Uterus (tissue), 4 donors: ENCODE measurements around the gene IFIH1. TPM values are rescaled to one million over a fixed set of nuclear protein-coding genes. Genes with fewer than 3 reads are reported as not detected.
A peak's percentile ranks its signal among the peaks of the same experiment; 100 is the strongest.

Experiments
- DNase-seq, 2 donors: peaks; one replicate each; pipeline ENCODE4 v3.0.0-alpha.2; 2019 to 2020
- H3K27ac ChIP-seq, 2 donors: fragments of 200-600 bp; sonication (generic); 1 replicate in 1 of 2; 2 replicates in 1 of 2; pipeline ENCODE4 v1.5.1; 2016 to 2018
- H3K27me3 ChIP-seq, 2 donors: fragments of 200-600 bp; sonication (generic); one replicate each; pipeline ENCODE4 v1.5.1; 2018 to 2019; ENCODE audit warnings: control low read depth in 1 of 2
- H3K36me3 ChIP-seq, 2 donors: fragments of 200-600 bp; sonication (generic); one replicate each; pipeline ENCODE4 v1.5.1; 2019; ENCODE audit warnings: control low read depth in 1 of 2
- H3K4me1 ChIP-seq, 2 donors: fragments of 200-600 bp; sonication (generic); one replicate each; pipeline ENCODE4 v1.5.1; 2018 to 2019; ENCODE audit warnings: control low read depth in 1 of 2
- H3K4me3 ChIP-seq, 2 donors: fragments of 200-600 bp; sonication (generic); 1 replicate in 1 of 2; 2 replicates in 1 of 2; pipeline ENCODE4 v1.5.1; 2018 to 2019; ENCODE audit warnings: mild to moderate bottlenecking in 1 of 2
- H3K9me3 ChIP-seq, 2 donors: fragments of 200-600 bp; sonication (generic); one replicate each; pipeline ENCODE4 v1.5.1; 2019; ENCODE audit warnings: control low read depth in 1 of 2
- CTCF ChIP-seq, 4 experiments: fragments of 200-600 bp in 2 of 4; fragments of 450-650 bp in 2 of 4; sonication (generic) in 2 of 4; IDR thresholded peaks; one replicate each; pipeline ENCODE4 v1.5.1; 2016 to 2019; ENCODE audit warnings: antibody characterized with exemption in 4 of 4, mild to moderate bottlenecking in 2 of 4, moderate library complexity in 1 of 4
- POLR2A ChIP-seq, 2 donors: fragments of 450-650 bp; IDR thresholded peaks; one replicate each; pipeline ENCODE4 v1.6.1; 2016; ENCODE audit warnings: antibody characterized with exemption in 2 of 2, mild to moderate bottlenecking in 1 of 2, moderate library complexity in 1 of 2
- intact Hi-C: fragments of 100-400 bp; cut with DNase I; formaldehyde crosslinking; loops from one replicate; pipeline ENCODE4 v1.15.1; 2023; ENCODE audit warnings: low total_unique reads
- total RNA-seq, 4 donors: library from RNA; depleted of rRNA in 3 of 4; stranded (reverse); fragments of >200 nt in 3 of 4; gene quantifications; one replicate each; pipeline versions ENCODE4 v1.1.0 to v1.2.4, GENCODE V29; 2014 to 2023
- donor health status: DM: yes; HTN: yes; CAD: no.

The IFIH1 gene
- total RNA-seq, 4 donors from 2014 or later = 5.6 to 31.4 (median 10.4) TPM

GRCh38 chr2:162243294-162243693 lies 75.2 kb downstream of the IFIH1 start, which contains the start of gene FAP:
TSS of gene FAP (minus strand) at chr2:162243445. CDS start at chr2:162243327, 118 bp downstream.
- intact Hi-C loops = no loop called here
- peak within 1 kb of the TSS; percentile 76 to 77 for H3K27ac ChIP-seq

GRCh38 chr2:162242586-162243280 lies 75.8 kb downstream of the IFIH1 start:
- DNase-seq = no peak
- H3K27ac ChIP-seq = peak overlapping the region; percentile 76 to 77
- no peaks in the 10 kb centered on the region for H3K9me3 ChIP-seq
- no peaks in the 10 kb centered on the region for H3K27me3 ChIP-seq
- intact Hi-C loops = no loop called here
- TF ChIP-seq CTCF (IDR thresholded peaks at IDR 0.05) (no peak), POLR2A (IDR thresholded peaks at IDR 0.05) (peak in 1 of 2 donors; percentile 11)
- H3K4me1 ChIP-seq = peaks cover 0 to 7% of the 10 kb centered on the region in 2 donors
- H3K36me3 ChIP-seq = no peaks in the 10 kb centered on the region
- H3K4me3 ChIP-seq = peak overlapping the region; percentile 28 to 31

More at GRCh38 chr2:162243294-162243693, 75.2 kb downstream of the IFIH1 start, which contains the start of gene FAP:
- Histone ChIP-seq H3K27me3 (no peaks in the 10 kb centered on the region), H3K4me1 (peaks cover 0 to 7% of the 10 kb centered on the region in 2 donors), H3K9me3 (no peaks in the 10 kb centered on the region), H3K36me3 (no peaks in the 10 kb centered on the region), H3K4me3 (peak within 1 kb of the TSS; percentile 28 to 31)
- TF ChIP-seq POLR2A (IDR thresholded peaks at IDR 0.05) (no peak), CTCF (IDR thresholded peaks at IDR 0.05) (no peak)
- peak; percentile 47 to 65 for DNase-seq

GRCh38 chr2:162241571-162241970 lies 76.9 kb downstream of the IFIH1 start:
- peak overlapping the region; percentile 76 to 77 for H3K27ac ChIP-seq
- intact Hi-C loops = no loop called here
- TF ChIP-seq CTCF (IDR thresholded peaks at IDR 0.05) = no peak
- no peak for TF ChIP-seq POLR2A (IDR thresholded peaks at IDR 0.05)
- peak overlapping the region; percentile 19 to 31 for H3K4me3 ChIP-seq
- H3K36me3 ChIP-seq = no peaks in the 10 kb centered on the region
- H3K9me3 ChIP-seq = no peaks in the 10 kb centered on the region
- no peaks in the 10 kb centered on the region for H3K27me3 ChIP-seq
- DNase-seq = no peak
- peaks cover 0 to 7% of the 10 kb centered on the region in 2 donors for H3K4me1 ChIP-seq

- no peaks in the 10 kb centered on the region for H3K9me3 ChIP-seq
- intact Hi-C loops = no loop called here
- H3K27me3 ChIP-seq = no peaks in the 10 kb centered on the region
- TF ChIP-seq CTCF (IDR thresholded peaks at IDR 0.05) = no peak
- TF ChIP-seq POLR2A (IDR thresholded peaks at IDR 0.05) = no peak
- H3K36me3 ChIP-seq = no peaks in the 10 kb centered on the region
- H3K27ac ChIP-seq = no peak overlapping the region
- no peak overlapping the region for H3K4me3 ChIP-seq
- no peak for DNase-seq
- H3K4me1 ChIP-seq = peaks cover 0 to 5% of the 10 kb centered on the region in 2 donors
Measured at GRCh38 chr2:162234620-162235462, 83.6 kb downstream of the IFIH1 start.

GRCh38 chr2:162233197-162233596 lies 85.3 kb downstream of the IFIH1 start:
- no peak for DNase-seq
- no peak overlapping the region for H3K4me3 ChIP-seq
- intact Hi-C loops = no loop called here

More at GRCh38 chr2:162233197-162233596, 85.3 kb downstream of the IFIH1 start:
- no peaks in the 10 kb centered on the region for H3K9me3 ChIP-seq
- peak overlapping the region; percentile 5 to 22 for H3K27ac ChIP-seq
- H3K27me3 ChIP-seq = no peaks in the 10 kb centered on the region
- H3K36me3 ChIP-seq = no peaks in the 10 kb centered on the region
- no peak for TF ChIP-seq CTCF (IDR thresholded peaks at IDR 0.05)
- TF ChIP-seq POLR2A (IDR thresholded peaks at IDR 0.05) = no peak
- peaks cover 0 to 5% of the 10 kb centered on the region in 2 donors for H3K4me1 ChIP-seq
